Measurements from ENCODE around the gene PDGFRA. TPM values are rescaled to one million over a fixed set of nuclear protein-coding genes. Genes with fewer than 3 reads are reported as not detected.

The PDGFRA gene
- total and polyA plus RNA-seq, 10 of the 15 experiments (the other 5 are each of a cell fraction or from before 2014, with no cell fraction given) = 0.01 to 0.28 (median 0.06) TPM; not detected in 5

DNA sequence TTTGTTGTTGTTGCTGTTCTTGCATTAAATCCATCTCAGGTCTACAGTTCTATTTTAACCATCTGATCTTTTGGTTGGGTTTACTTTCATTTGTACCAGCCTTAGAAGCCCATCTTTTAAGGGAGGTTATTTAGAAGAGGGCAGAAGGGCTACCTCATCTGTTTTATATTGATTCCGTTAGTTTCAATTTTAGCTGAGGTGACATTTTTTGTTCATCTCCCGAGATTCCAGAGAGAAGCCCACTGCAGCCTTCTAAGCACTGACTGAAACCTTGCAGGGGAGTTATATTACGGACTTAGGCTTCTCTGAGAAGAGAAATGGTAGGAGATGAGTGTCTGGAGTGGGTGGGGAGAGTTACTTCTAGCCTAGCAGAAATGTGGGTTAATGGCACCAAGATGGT lies 101.8 kb downstream of the PDGFRA start:
- H3K4me1 ChIP-seq (ENCODE audit: control insufficient read depth, insufficient read depth, low read length) = no peaks in the 10 kb centered on the region
- RAD21 ChIA-PET (ENCODE audit: unreplicated experiment) = no interaction called here
- 4% methylated on average over 3 of the region's 3 CpGs for WGBS (ENCODE audit: insufficient coverage, insufficient replicate concordance, low lambda C conversion rate, missing lambda C conversion rate)
- H3K4me2 ChIP-seq (ENCODE audit: control insufficient read depth, insufficient read depth) = no peak overlapping the region
- no peak overlapping the region for H3K4me3 ChIP-seq
- intact Hi-C loops (cut with micrococcal nuclease; ENCODE audit: unreplicated experiment) (no loop called here), in situ Hi-C loops (cut with MboI) (no loop called here)
- no peaks in the 10 kb centered on the region for H4K20me1 ChIP-seq (ENCODE audit: control insufficient read depth, insufficient read depth)
- H3K27ac ChIP-seq (ENCODE audit: control insufficient read depth, insufficient read depth) = no peak overlapping the region
- no peaks in the 10 kb centered on the region for H3K9me3 ChIP-seq (replicated peaks; ENCODE audit: control insufficient read depth, insufficient read depth, low read length)
- no peak overlapping the region for H3K9ac ChIP-seq (ENCODE audit: control insufficient read depth, insufficient read depth, low read length)
- H3K36me3 ChIP-seq (ENCODE audit: control insufficient read depth in 2 of 2, insufficient read depth in 2 of 2, low read length in 1 of 2) = no peaks in the 10 kb centered on the region
- BruUV-seq (replicated peaks) = no TSS peak
- POLR2A ChIA-PET = no interaction called here
- ATAC-seq (no peak), DNase-seq (ENCODE audit: low read depth, low spot score) (no peak), FAIRE-seq (no peak)
- no peak overlapping the region for H2AFZ ChIP-seq (ENCODE audit: control insufficient read depth, low read depth, low read length)
- SMC1A ChIA-PET (ENCODE audit: uncharacterized antibody, unreplicated experiment) = no interaction called here
- no peaks in the 10 kb centered on the region; a peak in 1 of 4 replicates for H3K27me3 ChIP-seq (replicated peaks in 1 of 2; ENCODE audit: control insufficient read depth in 2 of 2, insufficient read depth in 2 of 2, low read length in 1 of 2)
- CTCF ChIA-PET = no interaction called here
- H3K79me2 ChIP-seq (ENCODE audit: control insufficient read depth, insufficient read depth, low read length) = no peaks in the 10 kb centered on the region
- TF ChIP-seq, protein P1, sequence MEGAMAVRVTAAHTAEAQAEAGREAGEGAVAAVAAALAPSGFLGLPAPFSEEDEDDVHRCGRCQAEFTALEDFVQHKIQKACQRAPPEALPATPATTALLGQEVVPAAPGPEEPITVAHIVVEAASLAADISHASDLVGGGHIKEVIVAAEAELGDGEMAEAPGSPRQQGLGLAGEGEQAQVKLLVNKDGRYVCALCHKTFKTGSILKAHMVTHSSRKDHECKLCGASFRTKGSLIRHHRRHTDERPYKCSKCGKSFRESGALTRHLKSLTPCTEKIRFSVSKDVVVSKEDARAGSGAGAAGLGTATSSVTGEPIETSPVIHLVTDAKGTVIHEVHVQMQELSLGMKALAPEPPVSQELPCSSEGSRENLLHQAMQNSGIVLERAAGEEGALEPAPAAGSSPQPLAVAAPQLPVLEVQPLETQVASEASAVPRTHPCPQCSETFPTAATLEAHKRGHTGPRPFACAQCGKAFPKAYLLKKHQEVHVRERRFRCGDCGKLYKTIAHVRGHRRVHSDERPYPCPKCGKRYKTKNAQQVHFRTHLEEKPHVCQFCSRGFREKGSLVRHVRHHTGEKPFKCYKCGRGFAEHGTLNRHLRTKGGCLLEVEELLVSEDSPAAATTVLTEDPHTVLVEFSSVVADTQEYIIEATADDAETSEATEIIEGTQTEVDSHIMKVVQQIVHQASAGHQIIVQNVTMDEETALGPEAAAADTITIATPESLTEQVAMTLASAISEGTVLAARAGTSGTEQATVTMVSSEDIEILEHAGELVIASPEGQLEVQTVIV (IDR thresholded peaks at IDR 0.05; ENCODE audit: borderline replicate concordance, partially characterized antibody) = no peak
- TF ChIP-seq, protein P2, sequence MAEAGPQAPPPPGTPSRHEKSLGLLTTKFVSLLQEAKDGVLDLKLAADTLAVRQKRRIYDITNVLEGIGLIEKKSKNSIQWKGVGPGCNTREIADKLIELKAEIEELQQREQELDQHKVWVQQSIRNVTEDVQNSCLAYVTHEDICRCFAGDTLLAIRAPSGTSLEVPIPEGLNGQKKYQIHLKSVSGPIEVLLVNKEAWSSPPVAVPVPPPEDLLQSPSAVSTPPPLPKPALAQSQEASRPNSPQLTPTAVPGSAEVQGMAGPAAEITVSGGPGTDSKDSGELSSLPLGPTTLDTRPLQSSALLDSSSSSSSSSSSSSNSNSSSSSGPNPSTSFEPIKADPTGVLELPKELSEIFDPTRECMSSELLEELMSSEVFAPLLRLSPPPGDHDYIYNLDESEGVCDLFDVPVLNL (IDR thresholded peaks at IDR 0.05; ENCODE audit: low read depth, low read length) = no peak
- TF ChIP-seq POU2F2 (IDR thresholded peaks at IDR 0.05; ENCODE audit: borderline replicate concordance, low read depth, low read length) = no peak
- TF ChIP-seq RB1 (IDR thresholded peaks at IDR 0.05; ENCODE audit: borderline replicate concordance) = no peak
- TF ChIP-seq, protein P3, sequence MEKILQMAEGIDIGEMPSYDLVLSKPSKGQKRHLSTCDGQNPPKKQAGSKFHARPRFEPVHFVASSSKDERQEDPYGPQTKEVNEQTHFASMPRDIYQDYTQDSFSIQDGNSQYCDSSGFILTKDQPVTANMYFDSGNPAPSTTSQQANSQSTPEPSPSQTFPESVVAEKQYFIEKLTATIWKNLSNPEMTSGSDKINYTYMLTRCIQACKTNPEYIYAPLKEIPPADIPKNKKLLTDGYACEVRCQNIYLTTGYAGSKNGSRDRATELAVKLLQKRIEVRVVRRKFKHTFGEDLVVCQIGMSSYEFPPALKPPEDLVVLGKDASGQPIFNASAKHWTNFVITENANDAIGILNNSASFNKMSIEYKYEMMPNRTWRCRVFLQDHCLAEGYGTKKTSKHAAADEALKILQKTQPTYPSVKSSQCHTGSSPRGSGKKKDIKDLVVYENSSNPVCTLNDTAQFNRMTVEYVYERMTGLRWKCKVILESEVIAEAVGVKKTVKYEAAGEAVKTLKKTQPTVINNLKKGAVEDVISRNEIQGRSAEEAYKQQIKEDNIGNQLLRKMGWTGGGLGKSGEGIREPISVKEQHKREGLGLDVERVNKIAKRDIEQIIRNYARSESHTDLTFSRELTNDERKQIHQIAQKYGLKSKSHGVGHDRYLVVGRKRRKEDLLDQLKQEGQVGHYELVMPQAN (conservative IDR thresholded peaks at IDR 0.05) = no peak
- TF ChIP-seq, protein P4, sequence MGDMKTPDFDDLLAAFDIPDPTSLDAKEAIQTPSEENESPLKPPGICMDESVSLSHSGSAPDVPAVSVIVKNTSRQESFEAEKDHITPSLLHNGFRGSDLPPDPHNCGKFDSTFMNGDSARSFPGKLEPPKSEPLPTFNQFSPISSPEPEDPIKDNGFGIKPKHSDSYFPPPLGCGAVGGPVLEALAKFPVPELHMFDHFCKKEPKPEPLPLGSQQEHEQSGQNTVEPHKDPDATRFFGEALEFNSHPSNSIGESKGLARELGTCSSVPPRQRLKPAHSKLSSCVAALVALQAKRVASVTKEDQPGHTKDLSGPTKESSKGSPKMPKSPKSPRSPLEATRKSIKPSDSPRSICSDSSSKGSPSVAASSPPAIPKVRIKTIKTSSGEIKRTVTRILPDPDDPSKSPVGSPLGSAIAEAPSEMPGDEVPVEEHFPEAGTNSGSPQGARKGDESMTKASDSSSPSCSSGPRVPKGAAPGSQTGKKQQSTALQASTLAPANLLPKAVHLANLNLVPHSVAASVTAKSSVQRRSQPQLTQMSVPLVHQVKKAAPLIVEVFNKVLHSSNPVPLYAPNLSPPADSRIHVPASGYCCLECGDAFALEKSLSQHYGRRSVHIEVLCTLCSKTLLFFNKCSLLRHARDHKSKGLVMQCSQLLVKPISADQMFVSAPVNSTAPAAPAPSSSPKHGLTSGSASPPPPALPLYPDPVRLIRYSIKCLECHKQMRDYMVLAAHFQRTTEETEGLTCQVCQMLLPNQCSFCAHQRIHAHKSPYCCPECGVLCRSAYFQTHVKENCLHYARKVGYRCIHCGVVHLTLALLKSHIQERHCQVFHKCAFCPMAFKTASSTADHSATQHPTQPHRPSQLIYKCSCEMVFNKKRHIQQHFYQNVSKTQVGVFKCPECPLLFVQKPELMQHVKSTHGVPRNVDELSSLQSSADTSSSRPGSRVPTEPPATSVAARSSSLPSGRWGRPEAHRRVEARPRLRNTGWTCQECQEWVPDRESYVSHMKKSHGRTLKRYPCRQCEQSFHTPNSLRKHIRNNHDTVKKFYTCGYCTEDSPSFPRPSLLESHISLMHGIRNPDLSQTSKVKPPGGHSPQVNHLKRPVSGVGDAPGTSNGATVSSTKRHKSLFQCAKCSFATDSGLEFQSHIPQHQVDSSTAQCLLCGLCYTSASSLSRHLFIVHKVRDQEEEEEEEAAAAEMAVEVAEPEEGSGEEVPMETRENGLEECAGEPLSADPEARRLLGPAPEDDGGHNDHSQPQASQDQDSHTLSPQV (IDR thresholded peaks at IDR 0.05) = no peak
- no peak for TF ChIP-seq CBX3 (IDR thresholded peaks at IDR 0.05; ENCODE audit: borderline replicate concordance, low read depth)
- TF ChIP-seq GATAD2B (conservative IDR thresholded peaks at IDR 0.05; ENCODE audit: low read depth) = no peak
- TF ChIP-seq BCL11A (IDR thresholded peaks at IDR 0.05; ENCODE audit: low read depth, low read length) = no peak
- no peak for TF ChIP-seq TCF3 (IDR thresholded peaks at IDR 0.05; ENCODE audit: borderline replicate concordance, insufficient read depth, low read depth, low read length)
- TF ChIP-seq MEF2A (IDR thresholded peaks at IDR 0.05; ENCODE audit: insufficient read depth, low read depth, low read length) = no peak
- TF ChIP-seq, protein P5, sequence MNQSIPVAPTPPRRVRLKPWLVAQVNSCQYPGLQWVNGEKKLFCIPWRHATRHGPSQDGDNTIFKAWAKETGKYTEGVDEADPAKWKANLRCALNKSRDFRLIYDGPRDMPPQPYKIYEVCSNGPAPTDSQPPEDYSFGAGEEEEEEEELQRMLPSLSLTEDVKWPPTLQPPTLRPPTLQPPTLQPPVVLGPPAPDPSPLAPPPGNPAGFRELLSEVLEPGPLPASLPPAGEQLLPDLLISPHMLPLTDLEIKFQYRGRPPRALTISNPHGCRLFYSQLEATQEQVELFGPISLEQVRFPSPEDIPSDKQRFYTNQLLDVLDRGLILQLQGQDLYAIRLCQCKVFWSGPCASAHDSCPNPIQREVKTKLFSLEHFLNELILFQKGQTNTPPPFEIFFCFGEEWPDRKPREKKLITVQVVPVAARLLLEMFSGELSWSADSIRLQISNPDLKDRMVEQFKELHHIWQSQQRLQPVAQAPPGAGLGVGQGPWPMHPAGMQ (IDR thresholded peaks at IDR 0.05; ENCODE audit: borderline replicate concordance) = no peak
- no peak for TF ChIP-seq ASH2L (IDR thresholded peaks at IDR 0.05; ENCODE audit: borderline replicate concordance, low read depth)
- TF ChIP-seq NFIC (IDR thresholded peaks at IDR 0.05; ENCODE audit: low read depth, low read length) = no peak
